ENCODE data around the gene DLL4.

- TF ChIP-seq CTCF (conservative IDR thresholded peaks at IDR 0.05 in 1 of 2, IDR thresholded peaks at IDR 0.05 in 1 of 2; ENCODE audit: extremely low read depth in 1 of 2, insufficient read depth in 1 of 2, low read depth in 1 of 2, low read length in 2 of 2) (no peak), EZH2 (IDR thresholded peaks at IDR 0.05; ENCODE audit: borderline replicate concordance, low read length) (no peak)
Observed at GRCh38 chr15:40918146-40918798, 10.9 kb upstream of the DLL4 start.

Data from mammary epithelial cell (primary cell).